Measurements from ENCODE around the gene KCNN2. TPM values are rescaled to one million over a fixed set of nuclear protein-coding genes. Genes with fewer than 3 reads are reported as not detected.

Gene KCNN2
- polyA plus RNA-seq, 4 donors, result 0.18 to 0.19 TPM; not detected in 2

- DNase-seq, result no peak
- Histone ChIP-seq H3K9me3 (ENCODE audit: control insufficient read depth in 2 of 2, insufficient read depth in 1 of 2, low read depth in 1 of 2, low read length in 1 of 2) (no peaks in the 10 kb centered on the region), H3K27ac (ENCODE audit: low read depth in 1 of 3, low read length in 2 of 3) (no peak overlapping the region), H3K36me3 (ENCODE audit: control insufficient read depth in 3 of 3, insufficient read depth in 2 of 3, low read depth in 1 of 3, low read length in 3 of 3) (no peaks in the 10 kb centered on the region), H3K27me3 (ENCODE audit: control insufficient read depth in 3 of 3, insufficient read depth in 3 of 3, low read length in 3 of 3) (no peaks in the 10 kb centered on the region), H3K4me3 (ENCODE audit: low read depth in 1 of 3, low read length in 3 of 3) (no peak overlapping the region), H3K4me1 (ENCODE audit: control insufficient read depth in 3 of 3, insufficient read depth in 2 of 3, low read depth in 1 of 3, low read length in 2 of 3) (no peaks in the 10 kb centered on the region)
- WGBS, 3 donors, result 33 to 47% (median 45%) methylated on average over 3 of the region's 3 CpGs
- no peak for FAIRE-seq
Observed at GRCh38 chr5:114467729-114468128, 105.9 kb downstream of the KCNN2 start.

DNA sequence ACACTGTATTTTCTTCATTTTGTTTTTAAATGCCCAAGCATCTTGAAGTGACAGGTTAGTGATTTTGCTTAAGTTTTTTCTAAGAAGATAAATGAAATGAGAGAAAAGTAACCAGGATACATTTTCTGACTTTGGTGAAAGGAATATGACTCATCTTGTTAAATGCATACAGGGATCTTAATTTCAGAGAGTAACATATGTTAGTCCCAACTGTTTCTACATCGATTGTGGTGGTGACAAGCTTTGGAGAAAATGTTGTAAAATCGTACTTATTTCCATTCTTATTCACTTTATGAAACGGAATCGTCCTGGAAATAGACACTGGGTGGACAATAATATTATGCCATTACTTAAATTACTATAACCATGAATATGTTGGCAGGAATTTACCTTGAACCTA lies 107.5 kb downstream of the KCNN2 start:
- H3K4me1 ChIP-seq (ENCODE audit: control insufficient read depth in 3 of 3, insufficient read depth in 2 of 3, low read depth in 1 of 3, low read length in 2 of 3), result no peaks in the 10 kb centered on the region
- H3K27ac ChIP-seq (ENCODE audit: low read depth in 1 of 3, low read length in 2 of 3), result no peak overlapping the region
- H3K27me3 ChIP-seq (ENCODE audit: control insufficient read depth in 3 of 3, insufficient read depth in 3 of 3, low read length in 3 of 3), result no peaks in the 10 kb centered on the region
- no peak overlapping the region for H3K4me3 ChIP-seq (ENCODE audit: low read depth in 1 of 3, low read length in 3 of 3)
- no peaks in the 10 kb centered on the region for H3K36me3 ChIP-seq (ENCODE audit: control insufficient read depth in 3 of 3, insufficient read depth in 2 of 3, low read depth in 1 of 3, low read length in 3 of 3)
- WGBS, 3 donors, result 81 to 83% (median 82%) methylated on average over 4 of the region's 4 CpGs
- no peaks in the 10 kb centered on the region for H3K9me3 ChIP-seq (ENCODE audit: control insufficient read depth in 2 of 2, insufficient read depth in 1 of 2, low read depth in 1 of 2, low read length in 1 of 2)
- no peak for FAIRE-seq
- DNase-seq, result no peak

DNA sequence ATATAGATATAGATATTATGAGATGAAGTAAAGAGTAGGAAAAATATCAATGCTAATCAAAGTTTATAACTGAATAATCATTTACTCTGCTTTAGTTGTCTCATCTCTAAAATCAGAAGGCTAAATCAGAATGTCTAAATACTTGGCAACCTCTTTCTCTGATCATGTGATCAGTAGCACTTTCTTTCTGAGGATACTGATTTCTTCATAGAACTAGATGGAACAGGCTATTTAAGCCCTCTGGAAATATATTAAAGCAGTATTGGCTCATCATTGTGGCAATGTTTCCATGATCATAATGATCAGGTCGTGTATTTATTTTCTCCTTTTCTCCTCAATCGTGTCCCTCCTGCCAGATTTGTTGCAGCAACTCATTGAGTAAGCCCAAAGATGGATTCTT lies 109.7 kb downstream of the KCNN2 start:
- no peak for FAIRE-seq
- 66 to 76% (median 70%) methylated on average over 2 of the region's 2 CpGs for WGBS, 3 donors
- Histone ChIP-seq H3K4me3 (ENCODE audit: low read depth in 1 of 3, low read length in 3 of 3) (no peak overlapping the region), H3K9me3 (ENCODE audit: control insufficient read depth in 2 of 2, insufficient read depth in 1 of 2, low read depth in 1 of 2, low read length in 1 of 2) (no peaks in the 10 kb centered on the region), H3K36me3 (ENCODE audit: control insufficient read depth in 3 of 3, insufficient read depth in 2 of 3, low read depth in 1 of 3, low read length in 3 of 3) (no peaks in the 10 kb centered on the region), H3K4me1 (ENCODE audit: control insufficient read depth in 3 of 3, insufficient read depth in 2 of 3, low read depth in 1 of 3, low read length in 2 of 3) (no peaks in the 10 kb centered on the region), H3K27me3 (ENCODE audit: control insufficient read depth in 3 of 3, insufficient read depth in 3 of 3, low read length in 3 of 3) (no peaks in the 10 kb centered on the region), H3K27ac (ENCODE audit: low read depth in 1 of 3, low read length in 2 of 3) (no peak overlapping the region)
- DNase-seq, result no peak

DNA sequence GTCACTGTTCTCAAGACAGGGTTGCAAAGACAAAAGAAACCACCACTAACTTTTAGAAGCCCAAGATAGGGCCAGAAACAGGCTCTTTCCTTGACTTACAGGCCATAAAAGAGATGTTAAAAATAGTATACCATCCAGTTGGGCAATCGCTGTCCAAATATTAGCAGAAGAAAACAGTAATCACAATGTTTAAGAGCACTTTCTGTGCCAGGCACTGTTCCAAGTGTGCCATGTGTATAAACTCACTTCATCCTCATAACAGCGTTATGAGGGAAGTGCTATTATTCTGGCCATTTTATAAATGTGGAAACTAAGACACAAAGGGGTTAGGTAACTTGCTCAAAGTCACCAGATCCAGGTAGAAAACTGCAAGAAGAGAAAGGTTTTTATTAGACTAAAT lies 111.7 kb downstream of the KCNN2 start:
- H3K27ac ChIP-seq (ENCODE audit: low read depth in 1 of 3, low read length in 2 of 3), result no peak overlapping the region
- H3K9me3 ChIP-seq (ENCODE audit: control insufficient read depth in 2 of 2, insufficient read depth in 1 of 2, low read depth in 1 of 2, low read length in 1 of 2), result peaks cover 0 to 2% of the 10 kb centered on the region in 2 donors
- no peak overlapping the region for H3K4me3 ChIP-seq (ENCODE audit: low read depth in 1 of 3, low read length in 3 of 3)
- no peak for FAIRE-seq
- WGBS, 3 donors, result 71 to 81% (median 75%) methylated on average over 2 of the region's 2 CpGs
- H3K36me3 ChIP-seq (ENCODE audit: control insufficient read depth in 3 of 3, insufficient read depth in 2 of 3, low read depth in 1 of 3, low read length in 3 of 3), result no peaks in the 10 kb centered on the region
- no peaks in the 10 kb centered on the region for H3K4me1 ChIP-seq (ENCODE audit: control insufficient read depth in 3 of 3, insufficient read depth in 2 of 3, low read depth in 1 of 3, low read length in 2 of 3)
- DNase-seq, result no peak
- no peaks in the 10 kb centered on the region for H3K27me3 ChIP-seq (ENCODE audit: control insufficient read depth in 3 of 3, insufficient read depth in 3 of 3, low read length in 3 of 3)

DNA sequence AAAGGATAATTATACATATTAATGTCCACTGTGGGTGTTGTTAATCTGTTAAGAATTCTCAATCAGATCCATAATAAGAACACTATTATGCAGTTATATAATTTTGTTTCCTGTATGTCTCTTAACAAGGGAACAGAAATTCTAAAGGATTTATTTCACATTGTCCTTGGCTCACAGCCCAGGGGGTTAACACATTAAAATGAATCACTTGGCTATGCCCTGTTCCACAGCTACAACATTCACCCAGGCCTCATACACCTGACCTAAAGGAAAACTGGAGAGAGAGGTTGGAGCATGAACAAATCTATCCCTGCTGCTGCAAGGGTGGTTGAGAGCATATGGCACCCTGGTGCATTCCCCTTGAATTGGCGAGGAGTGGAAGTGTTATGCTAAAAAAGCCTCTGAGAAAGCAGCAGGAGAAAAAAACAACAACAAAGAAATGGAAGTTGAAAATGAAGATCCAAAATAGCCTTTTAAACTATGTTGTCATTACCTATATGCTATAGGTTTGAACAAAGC lies 116.0 kb downstream of the KCNN2 start:
- 73 to 77% (median 75%) methylated on average over 1 of the region's 1 CpG for WGBS, 3 donors
- FAIRE-seq (no peak), DNase-seq (no peak)
- Histone ChIP-seq H3K36me3 (ENCODE audit: control insufficient read depth in 3 of 3, insufficient read depth in 2 of 3, low read depth in 1 of 3, low read length in 3 of 3) (no peaks in the 10 kb centered on the region), H3K4me1 (ENCODE audit: control insufficient read depth in 3 of 3, insufficient read depth in 2 of 3, low read depth in 1 of 3, low read length in 2 of 3) (no peaks in the 10 kb centered on the region), H3K4me3 (ENCODE audit: low read depth in 1 of 3, low read length in 3 of 3) (no peak overlapping the region), H3K9me3 (ENCODE audit: control insufficient read depth in 2 of 2, insufficient read depth in 1 of 2, low read depth in 1 of 2, low read length in 1 of 2) (peaks cover 0 to 3% of the 10 kb centered on the region in 2 donors), H3K27ac (ENCODE audit: low read depth in 1 of 3, low read length in 2 of 3) (no peak overlapping the region), H3K27me3 (ENCODE audit: control insufficient read depth in 3 of 3, insufficient read depth in 3 of 3, low read length in 3 of 3) (no peaks in the 10 kb centered on the region)

- Histone ChIP-seq H3K9me3 (ENCODE audit: control insufficient read depth in 2 of 2, insufficient read depth in 1 of 2, low read depth in 1 of 2, low read length in 1 of 2) (no peaks in the 10 kb centered on the region), H3K27ac (ENCODE audit: low read depth in 1 of 3, low read length in 2 of 3) (no peak overlapping the region), H3K27me3 (ENCODE audit: control insufficient read depth in 3 of 3, insufficient read depth in 3 of 3, low read length in 3 of 3) (no peaks in the 10 kb centered on the region), H3K4me3 (ENCODE audit: low read depth in 1 of 3, low read length in 3 of 3) (no peak overlapping the region), H3K4me1 (ENCODE audit: control insufficient read depth in 3 of 3, insufficient read depth in 2 of 3, low read depth in 1 of 3, low read length in 2 of 3) (no peaks in the 10 kb centered on the region), H3K36me3 (ENCODE audit: control insufficient read depth in 3 of 3, insufficient read depth in 2 of 3, low read depth in 1 of 3, low read length in 3 of 3) (no peaks in the 10 kb centered on the region)
- no peak for FAIRE-seq
- no peak for DNase-seq
- WGBS, 3 donors, result 72 to 86% (median 81%) methylated on average over 4 of the region's 4 CpGs
Observed at GRCh38 chr5:114500756-114501155, 138.9 kb downstream of the KCNN2 start.

DNA sequence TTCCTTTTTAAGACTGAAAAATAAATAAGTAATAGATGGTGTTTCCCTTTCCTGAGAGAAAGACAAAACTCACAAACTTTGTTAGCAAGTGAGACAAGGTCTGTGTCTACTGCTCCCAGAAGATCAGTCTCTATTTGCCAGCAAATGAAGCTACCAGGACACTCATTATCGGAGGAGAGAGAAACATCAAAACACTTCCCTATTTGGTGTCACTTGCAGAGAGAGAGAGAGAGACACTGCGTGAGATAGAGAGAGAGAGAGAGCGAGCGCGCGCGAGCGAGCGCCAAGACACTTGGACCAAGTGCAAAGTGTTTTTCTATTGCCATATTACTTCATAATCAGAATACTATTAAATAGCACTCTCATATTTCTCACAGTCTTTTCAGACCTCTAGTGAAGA lies 142.7 kb downstream of the KCNN2 start:
- DNase-seq, result no peak
- no peaks in the 10 kb centered on the region for H3K27me3 ChIP-seq (ENCODE audit: control insufficient read depth in 3 of 3, insufficient read depth in 3 of 3, low read length in 3 of 3)
- no peak for FAIRE-seq
- no peaks in the 10 kb centered on the region for H3K9me3 ChIP-seq (ENCODE audit: control insufficient read depth in 2 of 2, insufficient read depth in 1 of 2, low read depth in 1 of 2, low read length in 1 of 2)
- H3K27ac ChIP-seq (ENCODE audit: low read depth in 1 of 3, low read length in 2 of 3), result no peak overlapping the region
- no peaks in the 10 kb centered on the region for H3K36me3 ChIP-seq (ENCODE audit: control insufficient read depth in 3 of 3, insufficient read depth in 2 of 3, low read depth in 1 of 3, low read length in 3 of 3)
- no peak overlapping the region for H3K4me3 ChIP-seq (ENCODE audit: low read depth in 1 of 3, low read length in 3 of 3)
- WGBS, 3 donors, result 89 to 93% (median 90%) methylated on average over 9 of the region's 9 CpGs
- H3K4me1 ChIP-seq (ENCODE audit: control insufficient read depth in 3 of 3, insufficient read depth in 2 of 3, low read depth in 1 of 3, low read length in 2 of 3), result no peaks in the 10 kb centered on the region

- no peaks in the 10 kb centered on the region for H3K36me3 ChIP-seq (ENCODE audit: control insufficient read depth in 3 of 3, insufficient read depth in 2 of 3, low read depth in 1 of 3, low read length in 3 of 3)
- 89 to 94% (median 90%) methylated on average over 1 of the region's 1 CpG for WGBS, 3 donors
- FAIRE-seq (no peak), DNase-seq (no peak)
- no peaks in the 10 kb centered on the region for H3K27me3 ChIP-seq (ENCODE audit: control insufficient read depth in 3 of 3, insufficient read depth in 3 of 3, low read length in 3 of 3)
- no peak overlapping the region for H3K4me3 ChIP-seq (ENCODE audit: low read depth in 1 of 3, low read length in 3 of 3)
- no peaks in the 10 kb centered on the region for H3K9me3 ChIP-seq (ENCODE audit: control insufficient read depth in 2 of 2, insufficient read depth in 1 of 2, low read depth in 1 of 2, low read length in 1 of 2)
- H3K27ac ChIP-seq (ENCODE audit: low read depth in 1 of 3, low read length in 2 of 3), result no peak overlapping the region
- no peaks in the 10 kb centered on the region for H3K4me1 ChIP-seq (ENCODE audit: control insufficient read depth in 3 of 3, insufficient read depth in 2 of 3, low read depth in 1 of 3, low read length in 2 of 3)
Observed at GRCh38 chr5:114524221-114524620, 162.4 kb downstream of the KCNN2 start.

DNA sequence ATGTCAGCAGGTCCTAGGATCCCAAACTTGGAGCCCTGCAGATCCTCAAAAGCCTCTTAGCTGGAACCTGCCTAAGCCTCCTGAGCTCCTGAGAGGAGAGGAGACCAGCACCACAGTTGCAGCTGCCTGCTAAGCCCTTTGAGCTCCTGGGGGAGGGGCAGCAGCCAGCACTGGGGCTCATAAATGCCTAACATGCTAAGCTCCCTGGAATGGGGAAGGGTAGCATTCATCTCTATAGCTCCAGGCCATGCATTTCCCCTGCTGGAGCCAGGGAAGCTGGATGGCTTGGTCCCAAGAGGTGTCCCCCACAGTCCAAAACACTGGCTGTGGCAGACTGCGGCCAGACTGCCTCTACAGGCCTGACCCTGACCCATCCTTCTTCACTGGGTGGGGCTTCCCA lies 182.7 kb downstream of the KCNN2 start:
- no peaks in the 10 kb centered on the region for H3K36me3 ChIP-seq (ENCODE audit: control insufficient read depth in 3 of 3, insufficient read depth in 2 of 3, low read depth in 1 of 3, low read length in 3 of 3)
- no peaks in the 10 kb centered on the region for H3K4me1 ChIP-seq (ENCODE audit: control insufficient read depth in 3 of 3, insufficient read depth in 2 of 3, low read depth in 1 of 3, low read length in 2 of 3)
- H3K4me3 ChIP-seq (ENCODE audit: low read depth in 1 of 3, low read length in 3 of 3), result no peak overlapping the region
- FAIRE-seq (no peak), DNase-seq (no peak)
- H3K27ac ChIP-seq (ENCODE audit: low read depth in 1 of 3, low read length in 2 of 3), result no peak overlapping the region
- 82 to 86% (median 85%) methylated on average over 1 of the region's 1 CpG for WGBS, 3 donors
- peaks cover 0 to 16% of the 10 kb centered on the region in 2 donors for H3K9me3 ChIP-seq (ENCODE audit: control insufficient read depth in 2 of 2, insufficient read depth in 1 of 2, low read depth in 1 of 2, low read length in 1 of 2)
- H3K27me3 ChIP-seq (ENCODE audit: control insufficient read depth in 3 of 3, insufficient read depth in 3 of 3, low read length in 3 of 3), result no peaks in the 10 kb centered on the region

All from small intestine (tissue), 7 donors.